GM13976 (cell line): ENCODE measurements around the gene CSF2RB.
A peak's percentile ranks its signal among the peaks of the same experiment; 100 is the strongest.
"Not testable (repeated sequence)": the region's sequence is repeated elsewhere in the genome, so short reads cannot be mapped to it uniquely, and the experiment has no call there.

ENCODE experiments used
- DNase-seq: peaks from one replicate; pipeline ENCODE4 v3.0.0; 2012; ENCODE audit warnings: low spot score
- in situ Hi-C: fragments of 300-500 bp; cut with MboI; formaldehyde crosslinking; loops from one replicate; pipeline ENCODE4 v1.12.0; 2022; ENCODE audit warnings: low sequenced_read_pairs, mixed read lengths, inconsistent platforms; ENCODE audit not compliant: unreplicated experiment
- TF ChIP-seq, protein P1 (sequence below): IDR thresholded peaks from 2 replicates; pipeline ENCODE4 v1.5.1; 2012; ENCODE audit warnings: borderline replicate concordance, mild to moderate bottlenecking; ENCODE audit not compliant: insufficient read depth; ENCODE audit errors: extremely low read depth, missing control alignments, control extremely low read depth

The CSF2RB gene

DNA sequence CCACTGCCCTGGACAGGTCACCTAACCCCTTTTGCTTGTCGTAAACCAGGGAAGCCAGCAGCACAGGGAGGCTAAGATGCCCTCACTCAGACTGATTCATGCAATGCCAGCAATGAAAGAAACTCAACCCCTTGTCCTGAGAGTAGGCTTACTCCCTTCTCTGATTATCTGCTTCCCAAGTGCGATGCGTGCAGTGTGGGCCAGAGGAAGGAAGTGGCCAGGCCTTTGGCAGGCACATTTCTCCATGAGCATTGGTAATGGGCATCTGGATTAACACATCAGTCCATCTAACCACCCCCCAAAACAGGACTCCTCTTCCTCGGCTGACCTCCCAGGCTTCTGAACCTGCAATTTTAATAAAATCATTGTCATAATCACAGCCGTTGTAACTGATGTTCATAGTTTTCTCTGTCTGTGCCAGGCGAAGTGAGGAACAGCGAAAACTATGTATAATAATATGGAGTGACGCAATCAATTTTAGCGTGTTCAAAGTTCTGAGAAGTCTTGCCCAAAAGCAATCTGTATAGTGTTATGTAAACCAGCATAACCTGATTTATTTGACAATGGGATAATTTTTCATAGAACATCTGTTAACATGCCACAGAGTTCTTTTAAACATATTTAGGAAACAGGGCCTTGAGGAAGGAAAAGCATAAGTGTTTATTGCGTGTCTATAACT lies 71.9 kb downstream of the CSF2RB start:
- DNase-seq, result no peak
- in situ Hi-C loops, result no loop called here
- TF ChIP-seq, protein P1, sequence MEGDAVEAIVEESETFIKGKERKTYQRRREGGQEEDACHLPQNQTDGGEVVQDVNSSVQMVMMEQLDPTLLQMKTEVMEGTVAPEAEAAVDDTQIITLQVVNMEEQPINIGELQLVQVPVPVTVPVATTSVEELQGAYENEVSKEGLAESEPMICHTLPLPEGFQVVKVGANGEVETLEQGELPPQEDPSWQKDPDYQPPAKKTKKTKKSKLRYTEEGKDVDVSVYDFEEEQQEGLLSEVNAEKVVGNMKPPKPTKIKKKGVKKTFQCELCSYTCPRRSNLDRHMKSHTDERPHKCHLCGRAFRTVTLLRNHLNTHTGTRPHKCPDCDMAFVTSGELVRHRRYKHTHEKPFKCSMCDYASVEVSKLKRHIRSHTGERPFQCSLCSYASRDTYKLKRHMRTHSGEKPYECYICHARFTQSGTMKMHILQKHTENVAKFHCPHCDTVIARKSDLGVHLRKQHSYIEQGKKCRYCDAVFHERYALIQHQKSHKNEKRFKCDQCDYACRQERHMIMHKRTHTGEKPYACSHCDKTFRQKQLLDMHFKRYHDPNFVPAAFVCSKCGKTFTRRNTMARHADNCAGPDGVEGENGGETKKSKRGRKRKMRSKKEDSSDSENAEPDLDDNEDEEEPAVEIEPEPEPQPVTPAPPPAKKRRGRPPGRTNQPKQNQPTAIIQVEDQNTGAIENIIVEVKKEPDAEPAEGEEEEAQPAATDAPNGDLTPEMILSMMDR, result no peak

DNA sequence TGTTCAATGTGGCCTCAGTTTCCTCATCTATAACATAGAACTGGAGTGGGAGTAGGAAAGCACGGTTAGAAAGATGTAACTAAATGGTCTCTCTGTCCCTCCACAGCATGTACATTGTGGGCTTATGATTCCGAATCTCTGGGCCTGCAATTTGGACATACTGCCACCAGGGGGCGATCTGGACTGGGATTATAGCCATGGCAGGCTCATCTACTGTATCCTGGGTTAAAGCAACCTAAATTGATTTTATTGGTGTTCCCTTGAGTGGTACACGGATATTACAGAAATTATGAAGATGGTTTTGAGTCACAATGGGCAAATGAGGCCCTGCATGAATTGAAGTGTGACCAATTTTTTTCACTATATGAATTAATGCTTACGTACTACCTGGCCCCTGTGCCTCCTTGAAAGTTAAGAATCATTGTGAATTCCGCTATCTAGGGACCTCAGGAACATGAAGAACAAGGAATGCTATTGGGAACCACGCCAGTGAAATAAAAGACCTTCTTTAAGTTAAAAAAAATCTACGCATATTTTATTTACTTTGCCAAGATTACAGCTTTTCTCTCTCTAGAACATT lies 72.9 kb downstream of the CSF2RB start:
- TF ChIP-seq, protein P1, result peak; percentile 40
- in situ Hi-C loops, result no loop called here
- DNase-seq, result no peak

DNA sequence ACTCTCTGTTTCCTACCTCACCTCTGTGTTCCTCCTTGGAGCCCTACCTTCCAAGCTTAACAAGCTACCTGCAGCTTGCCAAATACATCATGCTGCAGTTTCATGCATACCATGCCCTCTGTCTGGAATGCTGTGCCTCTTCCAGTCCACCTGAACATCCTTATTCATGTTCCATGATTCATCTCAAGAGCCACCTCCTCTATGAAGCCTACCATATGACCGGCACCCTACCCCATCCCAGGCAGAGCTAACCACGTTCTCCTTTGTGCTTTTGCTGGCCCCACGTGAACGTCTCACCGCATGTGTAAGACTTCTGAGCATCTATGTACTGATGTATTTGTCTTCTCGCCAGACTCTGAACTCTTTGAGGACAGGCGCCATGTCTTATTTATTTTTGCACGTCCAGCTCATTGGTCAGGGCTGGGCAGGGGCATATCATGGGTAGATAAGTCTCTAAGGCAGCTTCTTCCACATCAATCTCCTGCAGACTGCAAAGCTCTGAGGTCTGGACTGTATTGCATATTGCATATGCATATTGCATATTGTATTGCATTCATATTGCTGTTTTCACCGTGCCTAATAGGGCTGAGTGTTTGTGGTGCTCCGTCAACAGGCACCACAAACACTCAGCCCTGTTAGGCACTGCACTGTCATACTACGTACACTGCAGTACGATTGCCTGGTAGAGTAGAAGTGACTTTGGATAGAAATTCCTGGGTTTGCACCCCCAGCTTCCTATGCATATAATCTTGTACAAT lies 74.8 kb downstream of the CSF2RB start:
- no peak for DNase-seq
- in situ Hi-C loops, result no loop called here
- TF ChIP-seq, protein P1, result no peak

DNA sequence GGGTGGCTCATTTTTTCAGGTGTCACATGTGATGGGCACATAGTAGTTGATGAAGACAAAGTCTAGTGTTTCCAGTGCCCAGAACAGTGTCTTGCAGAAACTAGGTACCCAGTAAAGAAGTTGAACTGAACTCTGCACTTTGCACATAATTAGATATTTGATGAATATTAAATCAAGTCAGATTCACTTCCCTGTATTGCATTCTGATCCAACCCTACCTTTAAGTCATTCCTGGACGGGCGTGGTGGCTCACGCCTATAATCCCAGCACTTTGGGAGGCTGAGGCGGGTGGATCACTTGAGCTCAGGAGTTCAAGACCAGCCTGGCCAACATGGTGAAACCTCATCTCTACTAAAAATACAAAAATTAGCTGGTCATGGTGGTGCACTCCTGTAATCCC lies 75.6 kb downstream of the CSF2RB start:
- in situ Hi-C loops, DNase-seq: not testable (repeated sequence)
